ENCODE measurements around the gene CAP2.

Gene CAP2

DNA sequence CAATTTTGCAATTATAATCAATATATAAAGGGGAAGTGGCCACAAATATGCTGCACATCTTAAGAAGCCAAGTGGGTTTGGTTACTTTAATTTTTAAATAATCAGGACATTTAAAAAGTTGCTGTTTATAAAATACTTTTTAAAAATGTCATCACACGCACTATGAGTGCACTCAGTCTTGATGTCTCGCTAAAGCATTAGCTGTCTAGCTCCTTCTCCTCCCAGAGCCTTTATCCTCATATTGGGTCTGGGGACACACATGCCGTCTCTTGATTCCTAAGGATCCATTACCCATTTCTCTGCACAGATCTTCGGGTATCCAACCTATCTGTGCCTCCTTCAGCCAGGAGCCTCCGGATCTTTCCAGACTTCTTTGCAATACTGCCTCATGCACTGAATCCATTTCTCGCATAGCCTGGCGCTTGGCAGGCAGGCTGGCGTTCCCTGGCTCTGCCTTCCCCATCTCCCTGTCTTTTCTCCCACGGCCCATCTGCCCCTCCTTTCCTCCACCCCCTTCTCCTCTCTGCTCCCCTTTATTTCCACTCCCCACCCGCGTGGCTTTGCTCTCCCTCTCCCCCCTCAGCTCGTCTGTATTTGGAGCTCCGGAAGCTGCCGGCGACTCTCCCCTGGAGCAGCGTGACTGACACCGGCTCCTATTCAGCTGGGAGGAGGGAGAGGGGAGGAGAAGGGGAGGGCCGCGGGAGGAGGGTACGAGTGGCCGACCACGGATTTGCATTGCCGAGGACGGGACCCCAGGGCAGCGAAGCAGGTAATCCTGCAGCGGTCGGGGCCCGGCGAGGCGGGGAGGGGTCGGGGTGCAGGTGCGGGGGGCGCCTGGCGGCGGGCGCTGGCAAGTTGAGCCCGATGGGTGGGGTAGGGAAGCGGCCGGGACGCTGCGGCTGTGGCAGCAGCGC, at the start of gene CAP2:
TSS of gene CAP2 (plus strand) at position 618 of the 914 bp plus-strand sequence. CDS start 27,961 bp downstream, outside the sequence.
- no peaks in the 10 kb centered on the region for H3K79me2 ChIP-seq (ENCODE audit: insufficient read depth, low read depth)
- H3K4me2 ChIP-seq: peak within 1 kb of the TSS; percentile 72
- H4K20me1 ChIP-seq (ENCODE audit: insufficient read depth): no peaks in the 10 kb centered on the region
- peaks cover 10% of the 10 kb centered on the region for H3K4me1 ChIP-seq (ENCODE audit: low read depth, poor library complexity, severe bottlenecking)
- H3K4me3 ChIP-seq (IDR thresholded peaks at IDR 0.05; ENCODE audit: insufficient read depth, low read depth, low read length): no peak within 1 kb of the TSS
- no peaks in the 10 kb centered on the region for H3K36me3 ChIP-seq (ENCODE audit: insufficient read depth)
- H3K27me3 ChIP-seq (ENCODE audit: insufficient read depth, low read depth): no peaks in the 10 kb centered on the region
- peak within 1 kb of the TSS; percentile 62 for H3K9ac ChIP-seq
- H3K27ac ChIP-seq: no peak within 1 kb of the TSS
- no peak for TF ChIP-seq CTCF (conservative IDR thresholded peaks at IDR 0.05; ENCODE audit: low read depth, low read length)
- peak within 1 kb of the TSS; percentile 93 for H2AFZ ChIP-seq (ENCODE audit: low read depth)

DNA sequence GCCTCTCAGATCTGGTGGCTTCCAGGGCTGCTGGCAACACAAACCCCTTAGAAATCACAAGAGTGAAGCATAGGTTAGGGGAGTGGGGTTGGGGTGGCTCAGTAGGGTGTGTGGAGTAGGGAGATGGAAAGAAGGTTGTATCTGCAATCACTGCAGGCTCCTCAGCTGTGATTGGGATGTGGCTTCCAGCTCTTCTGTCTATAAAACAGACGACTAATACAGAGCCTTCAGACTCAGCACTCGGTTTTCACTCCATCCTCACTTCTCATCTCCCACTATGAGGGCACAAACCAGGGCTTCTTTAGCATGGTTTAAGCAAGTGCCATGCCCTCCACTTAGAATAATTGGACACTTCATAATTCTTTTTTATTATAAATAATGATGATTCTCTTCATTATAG, 46.4 kb upstream of the CAP2 start:
- H3K27me3 ChIP-seq (ENCODE audit: insufficient read depth, low read depth): no peaks in the 10 kb centered on the region
- no peak for TF ChIP-seq CTCF (conservative IDR thresholded peaks at IDR 0.05; ENCODE audit: low read depth, low read length)
- H3K4me3 ChIP-seq (IDR thresholded peaks at IDR 0.05; ENCODE audit: insufficient read depth, low read depth, low read length): no peak overlapping the region
- H2AFZ ChIP-seq (ENCODE audit: low read depth): no peak overlapping the region
- H3K4me1 ChIP-seq (ENCODE audit: low read depth, poor library complexity, severe bottlenecking): no peaks in the 10 kb centered on the region
- no peak overlapping the region for H3K4me2 ChIP-seq
- H4K20me1 ChIP-seq (ENCODE audit: insufficient read depth): no peaks in the 10 kb centered on the region
- no peak overlapping the region for H3K27ac ChIP-seq
- H3K9ac ChIP-seq: no peak overlapping the region
- H3K79me2 ChIP-seq (ENCODE audit: insufficient read depth, low read depth): no peaks in the 10 kb centered on the region
- no peaks in the 10 kb centered on the region for H3K36me3 ChIP-seq (ENCODE audit: insufficient read depth)

DNA sequence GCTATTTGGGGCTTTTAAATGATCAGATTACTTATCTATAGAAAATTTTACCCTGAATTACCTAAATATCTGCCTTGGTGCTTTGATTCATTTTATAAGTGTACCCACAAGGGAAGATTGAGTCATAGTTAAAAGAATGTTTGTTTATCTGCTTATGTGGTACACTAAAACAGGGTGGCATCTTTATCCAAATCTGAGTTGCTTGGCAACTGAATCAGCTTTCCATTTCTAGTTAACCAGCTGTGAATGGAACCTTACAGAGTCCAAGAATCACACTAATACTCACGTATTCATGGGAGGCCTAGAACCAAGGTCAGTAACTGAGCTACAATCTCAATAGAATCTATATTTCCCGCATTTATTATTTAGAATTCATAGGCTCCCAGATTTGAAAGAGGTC, 44.0 kb upstream of the CAP2 start:
- no peak overlapping the region for H3K9ac ChIP-seq
- no peak overlapping the region for H3K4me2 ChIP-seq
- no peak overlapping the region for H3K27ac ChIP-seq

DNA sequence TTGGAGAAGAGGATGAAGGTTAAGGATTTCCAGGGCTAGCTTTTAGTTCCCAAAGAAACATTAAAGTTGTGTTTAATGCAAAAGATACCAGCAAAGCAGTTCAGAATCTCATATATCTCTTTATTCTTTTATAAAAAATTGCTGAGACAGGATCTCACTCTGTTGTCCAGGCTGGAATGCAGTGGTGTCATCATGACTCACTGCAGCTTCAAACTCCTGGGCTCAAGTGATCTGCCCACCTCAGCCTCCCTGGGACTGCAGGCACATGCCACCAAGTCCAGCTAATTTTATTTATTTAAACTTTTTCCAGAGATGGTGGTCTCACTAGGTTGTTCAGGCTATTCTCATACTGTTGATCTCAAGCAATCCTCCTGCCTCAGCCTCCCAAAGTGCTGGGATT, 41.1 kb upstream of the CAP2 start:
- no peaks in the 10 kb centered on the region for H3K36me3 ChIP-seq (ENCODE audit: insufficient read depth)
- no peaks in the 10 kb centered on the region for H3K27me3 ChIP-seq (ENCODE audit: insufficient read depth, low read depth)
- H3K27ac ChIP-seq: no peak overlapping the region
- no peaks in the 10 kb centered on the region for H4K20me1 ChIP-seq (ENCODE audit: insufficient read depth)
- no peaks in the 10 kb centered on the region for H3K4me1 ChIP-seq (ENCODE audit: low read depth, poor library complexity, severe bottlenecking)
- no peak overlapping the region for H3K9ac ChIP-seq
- H3K79me2 ChIP-seq (ENCODE audit: insufficient read depth, low read depth): no peaks in the 10 kb centered on the region
- no peak overlapping the region for H3K4me2 ChIP-seq
- no peak overlapping the region for H3K4me3 ChIP-seq (IDR thresholded peaks at IDR 0.05; ENCODE audit: insufficient read depth, low read depth, low read length)
- no peak overlapping the region for H2AFZ ChIP-seq (ENCODE audit: low read depth)
- TF ChIP-seq CTCF (conservative IDR thresholded peaks at IDR 0.05; ENCODE audit: low read depth, low read length): no peak

More for the DNA sequence above, 44.0 kb upstream of the CAP2 start:
- H2AFZ ChIP-seq (ENCODE audit: low read depth): no peak overlapping the region
- TF ChIP-seq CTCF (conservative IDR thresholded peaks at IDR 0.05; ENCODE audit: low read depth, low read length): no peak
- H3K36me3 ChIP-seq (ENCODE audit: insufficient read depth): no peaks in the 10 kb centered on the region
- H3K27me3 ChIP-seq (ENCODE audit: insufficient read depth, low read depth): no peaks in the 10 kb centered on the region
- H4K20me1 ChIP-seq (ENCODE audit: insufficient read depth): no peaks in the 10 kb centered on the region
- H3K4me3 ChIP-seq (IDR thresholded peaks at IDR 0.05; ENCODE audit: insufficient read depth, low read depth, low read length): no peak overlapping the region
- no peaks in the 10 kb centered on the region for H3K79me2 ChIP-seq (ENCODE audit: insufficient read depth, low read depth)
- no peaks in the 10 kb centered on the region for H3K4me1 ChIP-seq (ENCODE audit: low read depth, poor library complexity, severe bottlenecking)
